Glomerular endothelial cell (primary cell): ENCODE results near the gene TRAF6. TPM values are rescaled to one million over a fixed set of nuclear protein-coding genes. Genes with fewer than 3 reads are reported as not detected.
"Not testable (repeated sequence)": the region's sequence is repeated elsewhere in the genome, so short reads cannot be mapped to it uniquely, and the experiment has no call there.

Source experiments
- DNase-seq: peaks from one replicate; pipeline ENCODE4 v3.0.0-alpha.2; 2011; ENCODE audit warnings: low read depth, low spot score; ENCODE audit errors: extremely low read depth
- total RNA-seq: library from RNA; depleted of rRNA; stranded (reverse); fragments of >200 nt; gene quantifications from 2 replicates; pipeline ENCODE4 v1.2.3, GENCODE V29; 2015

Gene TRAF6
- total RNA-seq, 1 donor from 2014 or later = 16.2 TPM

DNA sequence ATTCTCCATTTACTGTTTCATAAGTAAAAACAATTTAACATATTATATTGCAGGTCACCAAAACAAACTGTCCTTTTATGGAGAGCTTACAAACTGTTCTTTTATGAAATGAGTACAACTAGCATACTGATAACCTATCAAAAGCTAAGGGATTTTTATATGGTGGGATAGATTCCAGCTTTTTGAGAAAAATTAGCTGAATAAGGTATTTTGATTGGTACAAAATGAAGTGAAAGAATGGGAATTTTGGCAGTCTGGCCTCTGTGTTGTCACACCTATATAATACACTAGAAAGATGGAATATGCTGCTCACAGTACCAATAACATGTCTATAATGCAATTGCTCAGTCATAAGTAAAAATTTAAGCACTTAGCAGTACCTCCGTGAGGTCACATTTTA, 11.4 kb downstream of the TRAF6 start:
- DNase-seq = no peak

DNA sequence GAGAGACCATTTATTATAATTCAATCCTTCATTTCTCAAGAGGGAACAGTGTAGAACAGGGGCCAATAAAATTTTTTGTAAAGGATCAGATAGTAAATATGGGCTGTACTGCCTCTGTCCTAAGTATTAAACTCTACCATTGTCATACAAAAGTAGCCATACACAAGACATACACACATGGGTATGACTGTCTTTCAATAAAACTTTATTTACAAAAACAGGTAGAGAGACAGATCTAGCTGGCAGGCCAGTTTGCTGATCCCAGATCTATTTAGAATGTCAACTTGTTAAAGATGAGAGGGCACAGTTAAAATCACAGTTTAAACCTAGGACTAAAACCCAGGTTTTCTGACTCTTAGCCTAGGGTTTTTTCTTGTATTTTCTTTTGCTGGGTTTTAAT, 16.7 kb downstream of the TRAF6 start:
- no peak for DNase-seq

DNA sequence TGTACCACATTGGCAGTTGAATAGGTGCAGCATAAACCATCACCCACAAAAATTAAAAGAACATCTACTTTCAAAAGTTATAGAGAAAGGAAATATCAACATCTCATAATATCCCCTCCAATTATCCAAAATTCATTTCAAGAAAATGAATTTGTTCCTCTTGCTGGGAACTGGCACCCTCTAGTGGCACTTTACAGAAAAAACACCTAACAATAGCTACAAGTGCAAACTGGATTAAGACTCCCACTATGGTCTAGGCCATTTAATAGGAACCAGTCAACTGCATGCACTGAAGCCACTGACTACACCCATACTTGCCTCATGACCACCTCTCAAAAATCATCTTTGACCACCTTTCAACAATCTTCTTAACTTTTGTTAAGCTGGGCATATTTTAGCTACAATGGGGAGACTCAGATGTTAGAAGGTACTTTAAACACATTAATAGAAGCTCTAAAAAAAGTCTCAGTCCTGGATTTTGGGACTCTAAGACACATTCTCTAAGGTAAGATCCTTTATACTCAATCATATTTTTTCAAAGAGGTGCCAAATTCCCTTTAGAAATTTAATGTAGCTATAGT, 17.3 kb downstream of the TRAF6 start:
- no peak for DNase-seq

GRCh38 chr11:36490026-36490806, 19.9 kb downstream of the TRAF6 start:
- DNase-seq = no peak

DNA sequence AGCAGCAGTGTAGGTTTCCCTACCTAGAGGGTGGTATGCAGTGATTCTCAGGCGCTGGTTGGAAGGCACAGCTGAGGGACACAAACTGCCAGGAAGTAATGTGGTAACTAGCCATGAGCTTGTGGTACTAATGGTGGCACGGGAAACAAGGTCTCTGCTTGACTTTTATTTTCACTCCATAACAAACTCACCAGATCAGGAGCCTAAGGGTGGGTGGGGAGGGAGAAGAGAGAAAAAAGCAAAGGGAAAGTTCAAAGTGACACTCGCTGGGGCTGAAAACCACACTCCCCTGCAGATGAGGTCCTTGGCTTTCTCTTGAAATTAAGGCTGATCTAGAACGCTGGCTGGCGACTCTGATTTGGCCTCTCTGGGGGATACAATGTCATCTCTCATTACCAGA, 22.0 kb downstream of the TRAF6 start:
- no peak for DNase-seq

- DNase-seq = no peak
These were observed 22.5 kb downstream of the TRAF6 start for GRCh38 chr11:36487619-36488018.

- DNase-seq = no peak
These were observed 24.6 kb downstream of the TRAF6 start for GRCh38 chr11:36485298-36486002.

- DNase-seq = not testable (repeated sequence)
These were observed 27.0 kb downstream of the TRAF6 start for GRCh38 chr11:36483042-36483441.

GRCh38 chr11:36480833-36481232, 29.2 kb downstream of the TRAF6 start:
- no peak for DNase-seq

GRCh38 chr11:36478700-36479329, 31.3 kb downstream of the TRAF6 start:
- no peak for DNase-seq

DNA sequence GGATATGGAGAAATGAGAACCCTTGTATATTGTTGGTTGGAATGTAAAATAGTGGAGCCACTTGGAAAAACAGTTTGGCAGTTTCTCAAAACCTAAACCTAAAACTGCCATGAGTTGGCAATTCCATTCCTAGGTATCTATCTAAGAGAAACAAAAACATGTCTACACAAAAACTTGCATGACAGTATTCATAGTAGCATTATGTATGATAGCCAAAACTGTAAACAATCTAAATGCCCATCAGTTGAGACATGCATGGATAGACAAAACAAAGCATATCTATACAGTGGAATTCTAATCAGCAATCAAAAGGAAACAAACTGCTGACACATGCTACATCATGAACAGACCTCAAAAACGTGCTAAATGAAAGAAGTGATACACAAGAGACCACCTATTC, 34.9 kb downstream of the TRAF6 start:
- DNase-seq = no peak

DNA sequence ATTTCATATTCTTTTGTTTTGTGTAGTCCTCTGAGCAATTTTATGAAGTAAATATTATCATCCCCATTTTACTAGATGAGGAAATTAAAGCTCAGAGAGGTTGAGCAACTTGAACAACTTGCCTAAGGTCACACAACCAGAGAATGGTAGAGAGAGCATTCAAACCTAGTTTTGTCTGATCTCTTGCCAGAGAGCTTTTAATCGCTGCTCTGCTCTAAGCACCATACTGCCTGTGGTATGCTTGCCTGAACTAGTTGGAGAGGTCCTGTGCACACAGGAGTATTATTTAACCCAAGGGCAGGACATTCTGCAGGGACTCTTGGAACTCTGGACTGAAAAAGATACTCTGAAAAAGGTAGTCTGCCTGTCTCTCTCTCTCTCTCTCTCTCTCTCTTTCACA, 38.5 kb downstream of the TRAF6 start:
- no peak for DNase-seq

DNA sequence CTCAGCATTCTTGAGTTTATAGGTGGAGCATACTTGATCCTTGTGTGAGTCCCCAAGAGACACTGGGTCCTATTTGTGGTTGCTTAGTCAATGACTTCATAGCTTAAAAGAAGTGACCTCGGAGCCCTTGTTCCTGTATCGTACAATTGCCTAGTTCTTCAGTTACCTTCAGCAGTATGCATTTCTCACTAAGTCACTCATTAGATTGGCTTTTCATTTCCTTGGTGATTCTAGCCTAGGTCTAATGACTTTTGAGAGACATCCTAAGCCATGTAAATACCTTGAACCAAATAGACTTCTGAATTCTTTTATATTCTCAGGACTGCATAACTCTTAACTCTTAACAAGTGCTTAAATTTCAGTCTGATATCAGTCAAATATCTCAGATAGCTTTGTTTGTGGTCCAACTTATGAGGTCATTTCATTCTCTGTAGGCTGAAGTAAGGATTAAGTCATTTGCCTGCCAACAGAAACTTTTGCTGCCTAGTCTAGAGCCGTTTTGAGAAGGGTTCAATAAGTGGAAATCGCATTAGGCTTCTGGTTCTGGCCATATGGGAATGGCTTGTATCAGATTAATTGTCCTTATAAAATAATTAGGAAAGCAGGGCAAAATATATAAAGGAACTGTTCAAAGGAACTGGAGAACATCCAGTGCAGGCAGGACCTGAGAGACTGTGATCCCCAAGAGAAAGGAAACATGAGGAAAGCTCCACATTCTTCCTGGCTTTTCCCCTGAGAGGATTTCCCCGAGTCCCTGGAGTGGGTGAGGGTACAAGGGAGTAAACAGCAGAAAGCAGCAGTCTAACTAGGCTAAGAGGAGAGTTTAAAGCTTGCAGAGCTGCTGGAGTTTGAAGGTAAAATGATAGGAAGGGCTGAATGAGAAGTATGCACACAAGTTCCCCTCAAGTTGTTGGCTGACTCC, 39.9 kb downstream of the TRAF6 start:
- DNase-seq = no peak

- no peak for DNase-seq
These were observed 41.0 kb downstream of the TRAF6 start for GRCh38 chr11:36469063-36469462.

DNA sequence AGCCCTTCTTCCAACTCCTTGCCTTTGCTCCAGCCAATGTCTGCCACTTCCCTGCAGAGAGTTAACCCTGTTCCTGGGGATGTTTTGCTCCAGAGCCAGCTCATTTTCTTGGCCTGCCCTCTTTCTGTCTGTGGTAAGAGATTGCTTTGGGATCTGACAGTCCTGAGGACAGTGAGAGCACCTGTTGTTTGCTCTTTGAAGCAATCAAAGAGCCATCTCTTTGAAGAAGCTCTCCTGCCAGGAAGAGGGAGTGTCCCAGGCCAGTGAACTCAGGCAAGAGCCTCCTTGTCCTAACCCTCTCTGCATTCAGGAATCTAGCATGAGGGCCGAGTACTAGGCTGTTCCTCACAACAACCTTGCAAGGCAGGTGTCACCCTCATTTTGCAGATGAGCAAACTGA, 42.2 kb downstream of the TRAF6 start:
- no peak for DNase-seq

DNA sequence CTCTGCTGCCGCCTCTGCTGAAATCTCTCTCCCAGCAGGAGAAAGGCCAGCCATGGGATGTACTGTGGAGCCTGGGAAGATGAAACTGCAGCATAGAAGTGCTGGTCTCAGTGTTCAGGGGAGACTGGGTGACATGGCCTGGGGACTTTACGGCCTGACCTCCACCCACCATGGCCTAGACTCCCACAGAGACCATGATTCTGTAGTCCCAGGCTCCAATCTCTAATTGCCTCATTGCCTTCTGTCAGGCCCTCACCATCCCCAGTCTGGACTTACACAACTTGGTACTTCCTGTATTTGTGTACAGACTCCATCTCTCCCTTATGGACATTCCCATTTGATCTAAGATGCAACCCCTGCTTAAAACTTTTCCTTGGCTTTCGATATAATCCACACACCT, 43.1 kb downstream of the TRAF6 start:
- DNase-seq = no peak

GRCh38 chr11:36465449-36466163, 44.5 kb downstream of the TRAF6 start:
- DNase-seq = no peak

GRCh38 chr11:36464720-36465119, 45.4 kb downstream of the TRAF6 start:
- DNase-seq = no peak

GRCh38 chr11:36463781-36464180, 46.3 kb downstream of the TRAF6 start:
- no peak for DNase-seq

DNA sequence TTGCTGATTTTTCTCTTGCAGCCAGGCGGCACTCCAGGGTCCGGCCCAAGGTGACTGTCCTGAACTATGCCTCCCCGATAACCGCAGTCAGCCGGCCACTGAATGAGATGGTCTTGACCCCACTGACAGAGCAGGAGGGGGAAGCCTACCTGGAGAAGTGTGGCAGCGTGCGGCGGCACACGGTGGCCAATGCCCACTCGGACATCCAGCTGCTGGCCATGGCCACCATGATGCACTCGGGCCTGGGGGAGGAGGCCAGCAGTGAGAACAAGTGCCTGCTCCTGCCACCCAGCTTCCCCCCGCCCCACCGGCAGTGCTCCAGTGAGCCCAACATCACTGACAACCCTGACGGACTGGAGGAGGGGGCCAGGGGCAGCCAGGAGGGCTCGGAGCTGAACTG, 47.8 kb downstream of the TRAF6 start:
- no peak for DNase-seq
